Erythroblast (primary cell): ENCODE results near the gene FHL3.

Experiments used
- GATA1 ChIP-seq: IDR thresholded peaks from 2 replicates; pipeline ENCODE4 v1.6.1; 2011; ENCODE audit warnings: low read depth, mild to moderate bottlenecking, control low read depth, low read length, moderate library complexity
- POLR2A ChIP-seq: IDR thresholded peaks from 2 replicates; pipeline ENCODE4 v1.6.1; 2011; ENCODE audit warnings: mild to moderate bottlenecking, low read length

DNA sequence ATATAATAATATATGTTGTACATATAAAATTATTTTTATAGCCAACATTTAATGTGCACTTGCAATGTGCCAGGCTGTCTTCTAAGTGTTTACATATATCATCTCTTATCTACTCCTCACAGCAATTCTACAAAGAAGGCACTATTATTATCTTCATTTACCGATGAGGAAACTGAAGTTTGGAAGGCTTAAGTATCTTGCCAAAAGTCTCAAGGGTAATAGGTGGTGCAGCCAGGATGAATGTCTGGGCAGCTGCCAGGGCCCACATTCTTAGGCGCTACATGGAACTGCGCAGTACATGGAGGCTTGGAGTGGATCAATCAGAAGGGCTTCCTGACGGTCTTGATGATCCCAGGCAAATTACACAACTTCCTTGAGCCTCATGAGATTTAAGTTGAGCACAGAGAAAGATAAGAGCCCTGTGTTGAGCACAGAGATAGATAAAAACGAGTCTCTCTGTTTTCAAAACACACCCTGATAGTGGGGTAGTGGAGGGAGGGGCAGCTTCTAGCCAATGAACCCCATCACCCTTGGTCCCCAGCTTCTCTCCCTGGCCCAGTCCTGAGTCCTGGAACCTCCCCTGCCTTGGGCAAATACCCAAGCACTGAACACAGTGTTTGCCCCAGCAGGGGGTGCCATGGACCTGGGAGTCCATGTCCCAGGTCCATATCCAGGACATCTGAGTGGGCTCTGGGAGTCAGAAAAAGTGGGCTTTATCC, 32.1 kb upstream of the FHL3 start:
- TF ChIP-seq POLR2A (no peak), GATA1 (no peak)
